GM18907 (cell line): ENCODE measurements around the gene ABAT.
"Not testable (repeated sequence)": the region's sequence is repeated elsewhere in the genome, so short reads cannot be mapped to it uniquely, and the experiment has no call there.

Source experiments
- ATAC-seq: cut with Tn5 transposase; IDR thresholded peaks from one replicate; pipeline ENCODE4 v1.9.1; 2021; ENCODE audit warnings: mild to moderate bottlenecking, moderate library complexity; ENCODE audit not compliant: unreplicated experiment

Gene ABAT

GRCh38 chr16:8678068-8678927, 3.9 kb downstream of the ABAT start:
- no peak for ATAC-seq

GRCh38 chr16:8679151-8679550, 4.7 kb downstream of the ABAT start:
- ATAC-seq = no peak

GRCh38 chr16:8682551-8683259, 8.3 kb downstream of the ABAT start:
- ATAC-seq = no peak

DNA sequence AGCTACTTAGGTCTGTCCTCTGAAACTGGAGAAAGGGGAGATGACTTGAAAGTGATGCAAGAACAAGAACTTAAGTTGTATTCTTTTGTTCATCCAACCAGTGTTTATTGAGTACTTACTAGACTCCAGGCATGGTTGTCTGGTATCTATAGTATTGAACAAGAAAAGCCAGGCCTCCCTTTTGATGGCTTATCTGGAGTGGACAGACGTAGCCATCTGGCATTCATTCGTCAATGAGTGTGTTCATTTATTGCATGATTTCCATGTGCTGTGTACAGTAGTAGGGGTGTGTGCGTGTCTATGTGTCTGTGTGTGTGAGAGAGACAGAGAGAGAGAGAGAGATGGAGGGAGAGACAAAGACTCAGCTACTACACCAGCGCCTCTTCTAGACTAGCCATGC, 9.2 kb downstream of the ABAT start:
- no peak for ATAC-seq

- ATAC-seq = no peak
These were observed 11.2 kb downstream of the ABAT start for GRCh38 chr16:8685617-8686016.

GRCh38 chr16:8686031-8686621, 11.7 kb downstream of the ABAT start:
- ATAC-seq = no peak

- ATAC-seq = no peak
These were observed 12.5 kb downstream of the ABAT start for GRCh38 chr16:8686879-8687278.

GRCh38 chr16:8689686-8690085, 15.3 kb downstream of the ABAT start:
- no peak for ATAC-seq

DNA sequence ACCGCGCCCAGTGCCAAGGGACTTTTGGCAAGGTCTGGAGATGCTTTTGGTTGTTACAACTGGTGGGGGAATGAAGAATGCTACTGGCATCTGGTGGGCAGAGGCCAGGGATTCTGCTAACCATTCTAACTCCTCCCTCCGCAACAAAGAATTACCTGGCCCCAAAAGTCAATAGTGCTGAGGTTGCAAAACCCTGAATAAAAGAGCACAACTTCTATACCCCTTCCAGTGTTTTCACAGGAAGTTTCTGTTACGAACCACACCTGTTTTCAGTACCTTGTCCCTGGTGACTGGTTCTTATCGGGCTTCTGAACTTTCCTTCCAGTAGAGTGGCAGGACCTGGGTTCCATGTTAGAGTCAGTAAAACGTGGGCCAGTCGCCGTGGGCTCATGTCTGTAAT, 17.3 kb downstream of the ABAT start:
- no peak for ATAC-seq

DNA sequence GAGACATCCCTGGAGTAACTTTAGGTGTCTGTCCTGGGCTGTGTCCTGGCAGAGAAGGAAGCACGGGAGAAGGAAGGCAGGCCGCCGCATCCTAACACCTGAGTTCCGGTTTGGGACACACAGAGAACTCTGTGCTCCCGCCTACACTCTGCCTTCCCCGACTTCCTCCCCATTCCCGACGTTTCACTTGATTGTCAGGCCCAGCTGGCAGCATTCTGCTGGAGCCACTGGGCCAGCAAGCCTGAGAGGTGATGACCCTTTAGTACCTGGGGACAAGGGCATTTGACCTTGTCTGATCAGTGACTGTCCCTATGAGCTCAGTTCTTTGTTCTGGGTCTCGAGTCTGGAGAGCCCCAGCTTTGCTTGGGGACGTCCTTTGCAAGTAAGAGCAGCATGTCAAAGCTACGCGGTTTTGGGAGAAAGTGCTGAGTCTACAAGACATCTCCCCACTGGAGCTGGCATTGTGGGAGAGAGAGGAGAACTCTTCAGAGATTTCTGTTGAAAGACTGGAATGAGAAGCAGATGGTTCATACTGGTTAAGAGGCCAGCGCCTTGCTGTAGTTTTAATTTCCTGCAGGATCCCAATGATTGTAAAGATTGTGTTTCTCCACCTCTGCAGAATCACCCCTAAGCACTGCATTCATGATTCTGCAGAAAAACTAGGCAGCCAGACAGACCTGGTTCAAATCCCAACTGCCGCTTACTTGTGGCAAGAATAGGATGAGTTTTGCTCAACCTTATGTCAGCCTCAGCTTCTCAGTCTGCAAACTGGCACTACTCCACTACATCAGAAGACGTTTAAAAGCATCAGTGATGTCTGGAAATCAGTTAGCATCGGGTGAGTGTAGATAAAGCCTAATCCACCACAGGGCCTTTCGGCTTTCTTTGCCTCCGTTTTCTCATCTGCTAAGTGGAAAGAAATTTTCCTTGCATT, 20.6 kb downstream of the ABAT start:
- ATAC-seq = no peak

DNA sequence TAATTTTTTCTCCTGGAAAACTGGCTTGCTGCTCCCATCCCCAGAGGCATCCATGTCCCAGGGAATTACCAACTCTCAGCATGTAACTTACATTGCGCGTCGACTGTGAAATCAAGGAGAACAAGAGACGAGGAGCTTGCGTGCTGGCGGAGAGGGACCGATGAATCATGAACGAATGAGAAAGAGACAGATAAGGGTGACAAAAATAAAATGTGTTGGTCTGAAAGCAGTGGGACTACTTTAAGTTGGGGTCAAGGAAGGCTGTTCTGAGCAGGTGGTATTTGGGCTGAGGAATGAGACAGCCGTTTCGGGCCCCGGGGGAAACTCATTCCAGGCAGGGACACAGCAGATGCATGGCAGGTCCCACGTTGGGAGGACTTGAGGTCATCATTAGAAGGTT, 22.5 kb downstream of the ABAT start:
- no peak for ATAC-seq

- ATAC-seq = no peak
These were observed 23.5 kb downstream of the ABAT start for GRCh38 chr16:8697965-8698364.

GRCh38 chr16:8703693-8704092, 29.3 kb downstream of the ABAT start:
- no peak for ATAC-seq

GRCh38 chr16:8704098-8704497, 29.7 kb downstream of the ABAT start:
- ATAC-seq = no peak

- not testable (repeated sequence) for ATAC-seq
These were observed 30.8 kb downstream of the ABAT start for GRCh38 chr16:8705100-8705822.

DNA sequence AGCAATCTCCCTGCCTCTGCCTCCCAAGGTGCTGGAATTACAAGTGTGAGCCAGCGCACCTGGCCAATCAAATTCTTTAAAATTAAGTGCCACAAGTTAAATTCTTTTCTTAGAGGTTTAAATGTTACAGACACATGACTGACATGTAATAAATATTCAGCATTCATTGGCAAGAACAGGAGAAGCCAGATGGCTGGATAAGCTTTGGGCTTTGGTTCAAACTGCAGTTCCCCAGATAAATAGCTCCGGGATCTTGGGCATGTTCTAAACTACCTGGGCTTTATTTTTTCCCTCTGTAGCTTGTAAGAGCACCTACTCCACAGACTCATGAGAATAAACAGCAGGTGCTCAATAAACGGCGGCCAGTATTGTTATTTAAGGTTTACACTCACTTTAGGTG, 34.1 kb downstream of the ABAT start:
- ATAC-seq = no peak

DNA sequence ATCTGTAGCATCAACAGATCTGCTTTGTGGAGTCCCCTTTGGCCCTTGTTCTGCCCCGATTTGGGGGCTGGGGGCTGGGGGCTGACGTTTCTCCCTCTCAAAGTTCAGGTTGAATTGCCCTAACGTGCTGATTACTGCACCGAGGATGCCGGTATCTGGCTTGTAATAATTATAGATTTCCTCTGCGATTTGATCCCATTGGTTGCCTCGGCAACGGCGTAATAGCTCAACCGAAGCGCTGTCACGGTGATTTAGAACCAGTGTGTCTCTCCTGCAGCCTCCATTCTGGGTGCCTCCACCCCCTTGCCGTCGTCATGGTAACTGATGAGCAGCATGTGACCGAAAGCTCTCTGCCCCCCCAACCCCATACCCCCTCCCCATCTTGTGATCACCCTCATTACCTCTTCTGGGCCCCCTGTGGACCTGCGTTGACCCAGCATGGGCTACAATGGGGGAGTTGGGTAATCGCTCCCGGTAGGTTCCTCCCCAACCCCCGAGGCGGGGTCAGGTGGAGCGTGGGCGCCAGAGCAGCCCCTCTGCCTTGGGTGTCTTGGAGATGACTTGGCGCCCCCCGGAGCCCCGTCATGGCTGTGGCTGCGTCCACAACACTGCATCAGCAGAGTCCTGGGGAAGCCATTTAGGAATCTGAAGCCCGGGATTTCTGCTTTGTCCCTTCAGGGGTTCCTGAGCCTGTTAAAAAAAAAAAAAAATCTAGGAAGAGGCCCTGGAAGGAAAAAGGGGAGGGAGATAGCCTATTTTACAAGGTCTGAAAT, 38.4 kb downstream of the ABAT start:
- ATAC-seq = no peak

- ATAC-seq = no peak
These were observed 39.3 kb downstream of the ABAT start for GRCh38 chr16:8713635-8714172.

DNA sequence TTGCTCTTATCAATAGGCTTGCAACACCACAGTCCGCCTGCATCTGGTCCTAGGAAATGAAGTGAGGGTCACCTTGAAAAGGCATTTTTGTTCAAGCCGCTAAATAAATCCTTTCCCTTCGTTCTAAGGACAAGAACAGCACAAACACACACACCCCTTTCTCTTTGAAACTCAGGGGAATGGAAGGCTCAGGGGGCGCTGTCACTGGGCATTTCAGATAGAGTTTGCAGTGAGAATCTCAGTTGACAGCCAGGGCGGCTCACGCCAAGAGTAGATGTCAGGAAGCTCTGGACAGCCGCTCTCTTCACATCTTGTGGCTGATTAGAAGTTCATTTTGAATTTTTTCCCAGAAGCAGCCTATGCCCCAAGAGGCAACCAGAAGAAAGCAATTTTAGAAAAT, 39.8 kb downstream of the ABAT start:
- no peak for ATAC-seq
